SHP77 (cell line): ENCODE data around the gene PLIN3.
"Not testable (repeated sequence)": the region's sequence is repeated elsewhere in the genome, so short reads cannot be mapped to it uniquely, and the experiment has no call there.

Source experiments
- DNase-seq, 2 experiments: peaks; one replicate each; lab custom pipeline; 2025; lab: John Stamatoyannopoulos, UW

Gene PLIN3

DNA sequence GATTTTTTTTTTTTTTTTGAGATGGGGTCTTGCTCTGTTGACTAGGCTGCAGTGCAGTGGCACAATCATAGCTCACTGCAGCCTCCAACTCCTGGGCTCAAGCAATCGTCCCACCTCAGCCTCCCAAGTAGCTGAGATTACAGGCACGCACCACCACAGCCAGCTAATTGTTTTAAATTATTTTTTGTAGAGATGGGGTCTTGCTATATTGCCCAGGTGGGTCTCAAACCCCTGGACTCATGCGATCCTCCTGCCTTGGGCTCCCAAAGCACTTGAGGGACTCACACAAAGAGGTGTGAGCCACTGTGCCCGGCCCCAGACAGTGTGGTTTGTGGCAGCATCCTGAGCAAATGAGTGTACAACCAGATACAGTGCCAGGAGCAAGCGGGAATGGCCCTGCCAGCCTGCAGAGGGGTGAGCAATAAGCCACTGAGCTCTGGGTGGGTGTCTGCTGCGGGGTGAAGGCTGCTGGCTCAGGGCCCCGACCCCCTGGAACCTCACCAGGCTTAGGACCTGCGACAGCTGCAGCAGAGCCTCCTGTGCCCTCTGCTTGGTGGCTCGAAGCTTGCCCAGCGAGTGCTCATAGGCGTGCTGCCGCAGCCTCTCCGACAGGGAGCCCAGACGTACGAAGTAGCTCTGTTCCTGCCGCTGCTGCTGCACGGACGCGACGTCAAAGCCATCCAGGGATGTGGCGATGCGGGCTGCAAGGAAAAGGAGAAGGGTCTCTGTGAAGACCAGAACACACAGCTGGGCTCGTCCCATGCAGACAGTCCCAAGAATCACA lies 20.1 kb downstream of the PLIN3 start:
- DNase-seq: no peak

DNA sequence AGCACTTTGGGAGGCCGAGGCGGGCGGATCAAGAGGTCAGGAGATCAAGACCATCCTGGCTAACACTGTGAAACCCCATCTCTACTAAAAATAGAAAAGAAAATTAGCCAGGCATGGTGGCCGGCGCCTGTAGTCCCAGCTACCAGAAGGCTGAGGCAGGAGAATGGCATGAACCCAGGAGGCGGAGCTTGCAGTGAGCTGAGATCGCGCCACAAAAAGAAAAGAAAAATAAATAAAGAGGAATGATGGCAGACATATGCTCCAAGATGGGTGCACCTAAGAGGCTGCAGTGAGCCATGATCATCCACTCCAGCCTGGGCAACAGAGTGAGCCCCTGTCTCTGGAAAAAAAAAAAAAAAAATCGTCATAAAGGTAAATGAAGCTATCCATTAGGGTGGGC lies 21.5 kb downstream of the PLIN3 start:
- DNase-seq: not testable (repeated sequence)

DNA sequence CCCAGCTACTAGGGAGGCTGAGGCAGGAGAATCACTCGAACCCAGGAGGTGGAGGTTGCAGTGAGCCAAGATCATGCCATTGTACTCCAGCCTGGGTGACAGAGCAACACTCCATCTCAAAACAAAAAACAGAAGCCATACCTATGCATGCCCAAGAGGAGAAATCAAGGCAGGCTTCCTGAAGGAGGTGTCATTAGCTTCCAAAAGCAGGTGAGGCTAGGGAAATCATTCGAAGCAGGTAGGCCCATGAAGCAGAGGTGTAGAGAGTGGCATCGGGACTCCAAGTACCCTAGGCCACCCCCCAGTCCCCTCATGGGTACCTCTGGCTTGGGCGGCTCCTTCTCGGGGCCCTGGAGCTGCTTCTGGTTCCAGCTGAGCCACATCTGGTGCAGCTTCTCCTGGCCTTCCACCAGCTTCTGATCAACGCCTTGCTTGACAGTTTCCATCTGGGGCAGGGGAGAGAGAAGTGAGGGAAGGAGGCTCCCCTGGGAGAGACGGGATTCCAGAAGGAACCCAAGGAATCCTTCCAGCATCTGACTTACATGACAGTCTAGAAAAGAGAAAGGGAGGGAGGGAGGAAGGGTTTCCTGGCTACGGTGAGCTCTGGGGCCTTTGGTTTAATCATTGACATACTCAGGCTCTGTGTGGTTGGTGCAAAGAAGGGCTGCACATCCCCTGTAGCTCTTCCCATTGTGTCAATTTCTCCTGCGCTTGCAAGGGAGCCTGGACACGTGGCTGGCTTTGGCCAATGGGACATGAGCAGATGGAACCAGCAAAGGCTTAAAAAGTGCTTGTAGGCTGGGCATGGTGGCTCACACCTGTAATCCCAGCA lies 22.9 kb downstream of the PLIN3 start:
- DNase-seq: no peak

DNA sequence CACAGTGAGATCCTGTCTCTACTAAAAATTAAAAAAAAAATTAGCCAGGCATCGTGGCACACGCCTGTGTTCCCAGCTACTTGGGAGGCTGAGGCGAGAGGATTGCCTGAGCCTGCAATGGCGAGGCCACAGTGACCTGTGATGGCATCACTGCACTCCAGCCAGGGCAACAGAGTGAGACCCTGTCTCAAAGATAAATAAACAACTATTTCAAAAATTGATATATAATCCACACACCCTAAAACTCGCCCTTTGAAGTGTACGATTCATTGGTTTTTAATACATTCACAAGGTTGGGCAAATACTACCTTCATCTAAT lies 23.9 kb downstream of the PLIN3 start:
- DNase-seq: no peak

DNA sequence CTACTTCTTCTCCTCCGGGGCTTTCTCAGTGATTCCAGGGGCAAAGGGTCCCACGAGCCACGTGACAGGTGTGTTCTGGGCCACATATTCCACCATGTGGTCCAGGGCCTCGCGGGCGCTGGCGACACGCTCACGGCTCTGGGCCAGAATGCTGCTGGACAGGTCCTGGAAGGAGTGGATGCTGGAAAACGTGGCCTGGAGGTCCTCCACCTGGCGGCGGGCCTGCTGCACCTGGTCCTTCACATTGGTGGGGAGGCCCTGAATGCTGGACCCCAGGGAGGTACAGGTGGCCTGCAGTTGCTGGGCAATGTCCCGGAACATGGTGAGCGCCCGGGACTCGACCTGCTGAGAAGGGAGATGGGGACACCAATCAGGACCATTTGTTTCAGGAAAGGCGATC lies 28.3 kb downstream of the PLIN3 start:
- no peak for DNase-seq

DNA sequence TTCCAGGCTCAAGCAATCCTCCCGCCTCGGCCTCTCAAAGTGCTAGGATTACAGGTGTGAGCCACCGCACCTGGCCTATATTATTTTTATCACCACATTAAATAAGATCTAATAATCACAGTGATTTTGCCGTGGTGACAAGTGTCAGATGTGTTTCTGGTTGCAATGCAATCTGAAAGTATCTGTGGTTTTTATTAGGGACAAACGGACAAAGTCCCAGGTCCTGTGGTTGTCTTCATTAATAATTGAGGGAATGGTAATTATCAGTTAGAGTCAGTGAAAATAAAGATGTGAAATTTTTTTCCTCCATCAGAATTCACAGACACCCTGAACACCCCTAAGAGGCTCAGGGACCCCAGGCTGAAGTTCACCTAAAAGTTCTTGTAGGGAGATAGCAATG lies 34.7 kb downstream of the PLIN3 start:
- DNase-seq: no peak

DNA sequence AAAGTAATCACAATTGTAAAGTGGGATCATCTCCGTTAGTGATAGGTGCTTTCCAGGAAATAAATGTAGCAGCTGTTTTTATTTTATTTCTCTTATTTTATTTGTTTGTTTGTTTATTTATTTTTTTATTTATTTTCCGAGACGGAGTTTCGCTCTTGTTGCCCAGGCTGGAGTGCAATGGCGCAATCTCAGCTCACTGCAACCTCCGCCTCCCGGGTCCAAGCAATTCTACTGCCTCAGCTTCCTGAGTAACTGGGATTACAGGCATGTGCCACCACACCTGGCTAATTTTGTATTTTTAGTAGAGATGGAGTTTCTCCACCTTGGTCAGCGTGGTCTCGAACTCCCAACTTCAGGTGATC lies 35.5 kb downstream of the PLIN3 start:
- not testable (repeated sequence) for DNase-seq

DNA sequence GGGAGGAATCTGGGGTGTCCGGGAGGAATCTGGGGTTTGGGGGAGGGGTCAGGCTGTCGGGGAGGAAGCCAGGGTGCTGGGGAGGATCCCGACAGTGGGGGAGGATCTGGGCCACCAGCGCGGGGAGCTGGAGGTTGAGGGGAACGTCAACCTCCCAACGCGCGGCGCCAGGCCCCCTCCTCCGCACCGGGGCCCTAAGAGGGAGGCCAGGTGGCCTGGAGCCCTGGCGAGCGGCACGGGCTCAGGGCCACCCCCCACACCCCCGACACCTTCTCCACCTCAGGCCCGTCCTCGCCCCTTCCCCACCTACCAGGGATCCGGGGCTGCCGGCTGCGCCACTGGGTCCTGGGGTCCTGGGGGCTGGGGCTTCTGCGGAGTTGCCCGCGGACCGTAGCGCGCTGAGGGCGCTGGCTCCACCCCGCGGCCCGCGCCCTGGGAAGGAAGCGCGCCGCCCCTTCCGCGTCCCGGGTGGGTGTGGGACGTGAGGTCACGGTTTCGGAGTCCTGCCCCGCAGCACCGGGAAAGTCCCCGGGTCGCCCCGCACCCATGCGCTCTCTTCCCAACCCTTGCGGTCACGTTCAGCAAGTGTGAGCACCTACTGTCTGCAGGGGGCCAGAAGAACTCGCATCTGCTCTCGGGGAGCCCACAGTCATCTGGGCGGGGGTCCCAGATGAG lies 36.0 kb downstream of the PLIN3 start, which contains the start of gene TICAM1:
TSS of gene TICAM1 (minus strand) at position 409 of the 675 bp plus-strand sequence. CDS start 13,335 bp downstream, outside the sequence.
- no peak for DNase-seq

DNA sequence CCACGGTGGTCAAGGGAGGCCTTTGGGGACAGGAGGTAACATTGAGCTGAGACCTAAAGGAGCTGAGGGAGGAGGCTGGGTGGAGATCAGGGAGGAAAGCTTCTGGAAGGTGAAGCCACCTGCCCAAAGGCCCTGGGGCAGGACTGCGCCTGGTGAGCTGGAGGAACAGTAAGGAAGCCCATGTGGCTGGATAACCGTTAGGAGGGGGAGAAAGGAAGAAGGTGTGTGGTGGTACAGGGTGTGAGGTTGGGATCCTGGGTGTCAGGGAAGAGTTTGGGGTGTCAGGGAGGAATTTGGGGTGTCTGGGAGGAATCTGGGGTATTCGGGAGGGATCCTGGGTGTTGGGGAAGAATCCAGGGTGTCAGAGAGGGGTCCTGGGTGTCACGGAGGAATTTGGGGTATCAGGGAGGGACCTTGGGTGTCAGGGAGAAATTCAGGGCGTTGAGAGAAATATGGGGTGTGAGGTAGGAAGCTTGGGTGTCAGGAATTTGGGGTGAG lies 36.6 kb downstream of the PLIN3 start:
- DNase-seq: no peak

DNA sequence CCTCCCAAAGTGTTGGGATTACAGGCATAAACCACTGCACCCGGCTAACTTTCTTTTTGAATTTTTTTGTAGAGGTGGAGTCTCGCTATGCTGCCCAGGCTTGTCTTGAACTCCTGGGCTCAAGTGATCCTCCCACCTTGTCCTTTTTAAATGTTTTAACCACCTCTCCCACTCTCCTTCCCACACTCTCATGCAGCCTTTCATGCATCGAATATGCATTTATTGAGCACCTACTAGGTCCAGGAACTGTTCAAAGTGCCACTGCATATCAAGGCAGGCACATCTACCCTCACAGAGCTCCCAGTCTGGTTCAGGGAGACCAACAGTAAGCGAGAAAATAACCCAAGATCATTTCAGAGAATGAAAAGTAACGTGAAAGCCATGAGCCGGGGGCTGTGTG lies 37.1 kb downstream of the PLIN3 start:
- DNase-seq: no peak

DNA sequence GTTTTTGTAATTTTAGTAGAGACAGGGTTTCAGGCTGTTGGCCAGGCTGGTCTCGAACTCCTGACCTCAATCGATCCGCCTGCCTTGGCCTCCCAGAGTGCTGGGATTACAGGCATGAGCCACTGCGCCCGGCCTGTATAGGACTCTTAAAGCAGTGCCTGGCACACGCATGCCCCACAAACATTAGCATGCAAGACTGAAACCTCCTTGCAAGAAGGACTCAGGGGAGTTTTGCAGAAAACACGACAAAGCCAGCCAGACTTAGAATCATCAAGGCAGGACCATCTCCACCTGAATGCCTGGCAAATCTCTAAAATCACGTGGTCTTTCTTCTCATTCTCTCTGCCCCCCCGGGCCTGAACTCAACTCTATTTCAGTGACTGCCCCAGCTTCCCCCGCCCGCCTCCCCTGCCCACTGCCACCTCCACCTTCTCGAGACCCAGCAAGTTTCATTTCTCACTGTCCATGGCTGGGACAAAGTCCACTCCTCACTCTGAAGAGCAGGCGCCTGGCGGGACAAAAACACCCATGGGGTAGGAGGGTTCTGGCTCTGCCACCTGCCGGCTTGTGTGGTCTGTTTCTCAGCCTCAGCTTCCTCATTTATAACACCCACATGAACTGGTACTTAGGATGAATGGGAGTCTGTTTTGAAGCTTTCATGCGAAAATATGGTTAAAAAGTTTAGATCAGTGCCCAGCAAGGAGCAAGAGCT lies 38.3 kb downstream of the PLIN3 start:
- DNase-seq: no peak

DNA sequence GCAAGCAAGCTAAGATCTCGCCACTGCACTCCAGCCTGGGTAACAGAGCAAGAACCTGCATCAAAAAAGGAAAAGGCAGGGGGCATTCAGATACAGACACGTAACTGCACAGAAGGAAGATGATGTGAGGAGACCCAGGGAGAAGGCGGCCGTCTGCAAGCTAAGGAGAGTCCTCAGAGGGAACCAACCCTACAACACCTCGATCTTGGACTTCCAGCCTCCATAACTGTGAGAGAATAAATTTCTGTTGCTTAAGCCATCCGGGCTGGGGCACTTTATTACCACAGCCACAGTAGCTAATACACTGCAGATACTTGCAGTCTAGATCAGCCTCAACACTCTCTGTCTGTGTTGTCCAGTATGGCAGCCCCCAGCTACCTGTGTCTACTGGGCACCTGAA lies 43.9 kb downstream of the PLIN3 start:
- no peak for DNase-seq

DNA sequence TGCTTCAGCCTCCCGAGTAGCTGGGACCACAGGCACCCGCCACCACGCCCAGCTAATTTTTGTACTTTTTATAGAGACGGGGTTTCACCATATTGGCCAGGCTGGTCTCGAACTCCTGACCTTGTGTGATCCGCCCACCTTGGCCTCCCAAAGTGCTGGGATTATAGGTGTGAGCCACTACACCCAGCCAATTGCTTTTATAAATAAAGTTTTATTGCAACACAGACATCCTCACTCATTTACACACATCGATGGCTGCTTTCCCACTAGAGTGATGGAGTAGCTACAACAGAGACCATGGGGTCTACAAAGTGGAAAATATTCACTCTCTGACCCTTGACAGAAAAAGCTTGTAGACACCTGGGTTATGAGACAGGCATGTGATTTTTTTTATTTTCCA lies 45.1 kb downstream of the PLIN3 start:
- not testable (repeated sequence) for DNase-seq

DNA sequence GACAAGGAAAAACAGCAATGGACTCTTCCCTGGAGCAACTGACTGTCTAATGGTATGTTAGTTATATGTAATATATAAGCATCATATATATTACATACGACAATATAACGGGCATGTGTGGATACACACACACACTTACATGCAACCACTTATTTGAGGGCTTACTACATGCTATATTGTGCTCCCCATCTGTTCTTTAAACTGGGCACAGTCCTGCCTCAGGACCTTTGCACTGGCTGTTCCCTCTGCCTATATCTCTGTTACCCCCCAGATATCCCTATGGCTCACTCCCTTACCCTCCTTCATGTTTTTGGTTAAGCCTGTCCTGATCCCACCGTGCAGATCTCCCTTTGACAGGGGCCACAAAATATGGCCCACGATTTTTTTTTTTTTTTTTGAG lies 46.2 kb downstream of the PLIN3 start:
- DNase-seq: no peak

DNA sequence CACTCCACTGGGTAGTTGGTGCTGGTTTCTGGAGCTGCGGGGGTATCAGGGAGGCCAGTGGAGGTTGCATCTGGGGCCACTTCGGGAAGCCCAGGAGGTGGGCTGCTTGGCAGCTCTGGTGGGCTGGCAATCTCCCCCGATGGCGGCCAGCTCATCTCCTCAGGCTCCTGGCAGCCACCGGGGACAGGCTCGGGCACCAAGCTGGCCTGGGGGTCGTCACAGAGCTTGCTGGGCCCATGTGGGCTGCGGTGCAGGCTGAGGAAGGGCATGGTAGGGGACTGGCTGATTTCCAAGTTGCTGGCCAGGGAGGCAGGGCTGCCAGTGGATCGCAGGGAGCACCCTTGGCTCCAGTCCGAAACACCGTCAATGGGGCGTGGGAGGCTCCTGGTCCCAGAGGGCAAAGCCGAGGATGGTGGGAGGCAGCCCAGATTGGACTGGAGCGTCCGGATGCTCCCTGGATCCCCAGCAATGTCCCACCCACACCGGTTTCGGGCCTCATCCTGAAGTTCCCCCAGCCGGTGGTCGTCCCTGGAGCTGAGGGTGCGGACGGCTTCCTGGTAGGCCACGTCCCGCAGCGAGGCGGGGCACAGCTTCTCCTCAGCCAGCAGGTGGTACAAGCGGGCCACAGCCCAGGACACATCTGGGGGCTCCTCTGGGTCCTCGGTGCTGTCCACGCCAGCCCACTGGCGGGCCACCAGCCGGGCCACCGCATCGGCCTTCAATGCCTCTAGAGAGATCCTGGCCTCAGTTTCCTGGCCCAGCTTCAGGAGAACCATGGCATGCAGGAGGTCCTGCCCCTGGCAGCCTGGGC lies 49.8 kb downstream of the PLIN3 start:
- DNase-seq: no peak

DNA sequence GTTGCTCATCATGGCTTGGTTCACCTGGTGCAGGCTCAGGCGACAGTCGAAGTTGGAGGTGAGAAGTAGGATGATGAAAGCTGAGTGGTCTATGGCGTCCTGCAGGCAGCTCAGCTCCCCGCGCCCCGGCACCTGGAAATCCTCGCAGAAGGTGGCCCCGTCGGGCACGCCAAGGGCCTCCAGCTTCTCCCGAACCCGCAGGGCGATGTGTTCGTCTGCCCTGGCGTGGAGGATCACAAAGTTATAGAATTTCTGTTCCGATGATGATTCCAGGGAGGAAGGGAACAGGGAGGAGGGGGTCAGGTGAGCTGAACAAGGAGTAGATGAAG lies 50.6 kb downstream of the PLIN3 start:
- no peak for DNase-seq

DNA sequence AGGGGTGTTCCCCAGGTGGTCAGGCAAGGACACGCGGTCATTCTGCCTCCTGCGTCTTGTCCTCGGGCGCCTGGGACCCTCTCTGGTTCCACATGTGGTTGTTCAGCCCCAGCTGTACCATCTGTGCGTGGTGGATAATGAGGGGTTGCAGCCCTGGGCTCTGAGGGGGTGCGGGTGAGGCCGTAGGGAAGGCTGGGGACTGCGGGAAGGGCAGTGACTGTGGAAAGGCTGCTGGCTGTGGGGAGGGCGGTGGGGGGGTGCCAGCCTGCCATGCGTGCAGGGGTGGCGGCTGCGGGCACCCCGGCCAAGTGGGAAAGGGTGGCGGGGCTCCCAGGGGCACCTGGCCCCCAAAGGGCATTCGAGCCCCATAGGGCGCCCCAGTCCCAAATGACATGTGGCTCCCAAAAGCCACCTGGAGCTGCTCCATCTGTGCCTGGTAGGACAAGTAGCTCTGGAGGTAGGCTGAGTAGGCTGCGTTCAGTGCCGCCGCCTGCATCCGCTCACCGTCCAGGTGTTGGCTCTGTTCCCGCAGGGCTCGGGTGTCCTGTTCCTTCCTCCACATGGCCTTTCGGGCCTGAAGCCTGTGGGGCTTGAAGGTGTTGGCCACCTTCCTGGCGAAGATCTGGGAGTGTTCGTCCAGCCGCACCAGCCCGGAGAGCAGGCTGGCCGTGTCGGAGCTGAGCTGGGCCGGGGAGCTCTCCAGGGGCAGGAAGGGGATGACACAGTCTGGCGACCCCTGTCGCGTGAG lies 51.1 kb downstream of the PLIN3 start:
- no peak for DNase-seq

DNA sequence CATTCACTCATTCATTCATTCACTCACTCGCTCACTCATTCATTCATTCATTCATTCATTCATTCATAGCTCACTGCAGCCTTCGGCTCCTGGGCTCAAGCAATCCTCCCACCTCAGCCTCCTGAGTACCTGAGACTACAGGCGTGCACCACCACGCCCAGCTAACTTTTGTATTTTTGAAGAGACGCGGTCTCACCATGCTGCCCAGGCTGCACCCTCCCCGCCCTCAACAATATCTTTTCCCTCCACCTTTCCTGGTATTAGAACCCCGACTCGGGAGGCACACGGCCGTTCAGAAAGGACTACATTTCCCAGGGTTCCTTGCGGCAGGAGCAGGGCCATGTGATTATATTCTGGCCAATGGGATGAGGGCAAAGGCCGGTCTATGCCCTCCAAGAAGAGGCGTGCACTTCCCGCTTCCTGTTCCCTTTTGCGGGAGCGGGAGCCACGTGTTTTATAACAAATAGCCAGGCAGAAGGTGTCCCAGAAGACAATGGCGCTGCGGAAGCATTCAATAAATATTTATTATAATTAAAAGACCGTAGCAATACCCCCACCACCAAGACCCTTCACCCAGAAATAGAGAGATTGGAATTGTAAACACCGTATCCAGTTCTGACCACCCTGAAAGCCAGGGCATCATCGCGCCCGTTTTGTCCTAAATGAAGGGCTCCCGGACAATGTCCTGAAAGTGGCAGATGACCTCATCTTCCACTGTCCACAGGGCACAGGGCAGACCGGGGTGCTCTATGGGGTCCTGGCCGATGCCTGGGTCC lies 51.9 kb downstream of the PLIN3 start:
- DNase-seq: peak; percentile 92 to 97

DNA sequence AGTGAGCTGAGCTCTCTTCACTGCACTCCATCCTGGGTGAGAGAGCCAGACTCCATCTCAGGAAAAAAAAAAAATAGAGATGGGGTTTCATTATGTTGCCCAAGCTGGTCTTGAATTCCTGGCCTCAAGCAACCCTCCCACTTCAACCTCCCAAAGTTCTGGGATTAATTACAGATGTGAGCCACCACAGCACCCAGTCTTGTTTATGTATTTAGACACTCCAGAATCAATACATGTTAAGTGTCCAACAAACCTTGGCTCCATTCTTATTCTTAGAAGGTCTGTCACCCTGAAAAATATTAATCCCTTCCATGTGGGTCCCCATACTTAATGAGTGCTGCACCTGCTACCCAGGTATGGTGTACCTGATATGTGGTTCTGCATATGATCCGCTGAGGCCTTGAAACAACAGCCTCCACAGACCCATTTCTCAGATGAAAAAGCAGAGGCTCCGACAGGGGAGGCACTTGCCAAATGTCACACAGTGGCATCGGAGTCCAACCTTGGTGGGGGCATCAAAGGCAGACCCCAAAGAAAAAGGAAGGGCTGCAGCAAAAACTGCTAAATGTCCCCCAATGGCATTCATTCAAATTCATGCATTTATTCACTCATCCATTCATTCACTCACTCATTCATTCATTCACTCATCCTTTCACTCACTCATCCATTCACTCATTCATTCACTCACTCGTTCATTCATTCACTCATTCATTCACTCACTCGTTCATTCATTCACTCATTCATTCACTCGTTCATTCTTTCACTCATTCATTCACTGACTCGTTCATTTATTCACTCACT lies 52.6 kb downstream of the PLIN3 start:
- DNase-seq: no peak
